ENCODE measurements around the gene FAM187B. TPM values are rescaled to one million over a fixed set of nuclear protein-coding genes. Genes with fewer than 3 reads are reported as not detected.
"Not testable (repeated sequence)": the region's sequence is repeated elsewhere in the genome, so short reads cannot be mapped to it uniquely, and the experiment has no call there.

The FAM187B gene
- polyA plus RNA-seq, 3 donors: 0.07 TPM; not detected in 2

- DNase-seq: peak; percentile 49
These were observed 14.6 kb downstream of the FAM187B start for GRCh38 chr19:35213663-35214632.

DNA sequence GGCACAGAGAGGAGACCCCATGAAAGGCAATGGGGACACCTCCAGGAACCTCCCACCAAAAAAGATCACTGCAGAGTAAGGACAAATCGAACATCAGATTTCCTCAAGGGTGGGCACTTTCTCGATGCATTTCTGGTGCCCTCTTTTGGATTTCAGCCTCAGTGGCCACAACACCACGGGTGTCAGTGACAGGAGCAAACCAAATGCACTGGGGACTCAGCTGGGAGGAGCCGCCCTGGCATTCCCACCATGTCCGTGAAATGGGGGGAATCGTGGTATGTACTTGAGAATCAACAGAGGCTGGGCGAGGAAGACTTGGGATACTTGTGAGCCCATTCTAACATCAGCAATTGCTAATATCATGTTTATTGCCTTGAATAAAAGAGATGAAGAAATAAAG lies 16.3 kb downstream of the FAM187B start:
- DNase-seq: no peak

GRCh38 chr19:35211545-35212230 lies 16.9 kb downstream of the FAM187B start:
- DNase-seq: no peak

- no peak for DNase-seq
These were observed 18.9 kb downstream of the FAM187B start for GRCh38 chr19:35209646-35210045.

- no peak for DNase-seq
These were observed 20.4 kb downstream of the FAM187B start for GRCh38 chr19:35208121-35208520.

- DNase-seq: no peak
These were observed 21.1 kb downstream of the FAM187B start for GRCh38 chr19:35207391-35207871.

DNA sequence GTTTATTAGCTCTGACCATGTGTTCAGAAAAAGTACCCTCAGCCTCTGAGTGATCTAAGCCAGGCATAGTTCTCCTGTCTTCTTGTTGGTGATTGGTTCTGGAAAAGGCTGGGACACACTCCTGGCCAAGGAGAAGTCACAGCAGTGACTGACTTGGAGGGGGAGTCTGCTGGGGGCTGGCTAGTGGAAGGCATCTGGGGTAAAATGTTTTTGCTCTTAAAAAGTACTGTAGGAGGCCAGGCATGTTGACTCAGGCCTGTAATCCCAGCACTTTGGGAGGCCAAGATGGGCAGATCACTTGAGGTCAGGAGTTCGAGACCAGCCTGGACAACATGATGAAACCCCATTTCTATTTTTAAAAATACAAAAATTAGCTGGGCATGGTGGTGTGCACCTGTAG lies 21.7 kb downstream of the FAM187B start:
- DNase-seq: no peak

DNA sequence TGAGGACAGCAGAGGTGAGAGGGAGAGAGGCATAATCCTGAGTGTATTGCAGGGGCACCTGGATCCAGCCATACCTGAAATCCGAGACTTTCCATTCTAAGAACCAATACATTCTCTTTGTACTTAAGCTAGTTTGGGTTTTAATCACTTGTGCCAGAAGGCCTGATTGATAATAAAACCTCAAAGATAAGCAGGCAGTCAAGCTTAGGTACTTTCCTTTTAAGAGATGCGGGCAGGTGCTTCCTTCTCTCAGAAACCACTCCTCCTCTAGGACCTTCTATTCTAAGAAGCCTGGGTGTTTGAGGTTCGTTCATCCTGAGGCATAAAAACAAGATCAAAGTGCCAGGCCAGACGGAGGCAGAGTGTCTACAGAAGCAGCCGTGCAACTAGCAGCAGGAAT lies 22.2 kb downstream of the FAM187B start:
- no peak for DNase-seq

- no peak for DNase-seq
These were observed 22.7 kb downstream of the FAM187B start for GRCh38 chr19:35205733-35206323.

GRCh38 chr19:35204799-35205732 lies 23.5 kb downstream of the FAM187B start:
- DNase-seq: no peak

DNA sequence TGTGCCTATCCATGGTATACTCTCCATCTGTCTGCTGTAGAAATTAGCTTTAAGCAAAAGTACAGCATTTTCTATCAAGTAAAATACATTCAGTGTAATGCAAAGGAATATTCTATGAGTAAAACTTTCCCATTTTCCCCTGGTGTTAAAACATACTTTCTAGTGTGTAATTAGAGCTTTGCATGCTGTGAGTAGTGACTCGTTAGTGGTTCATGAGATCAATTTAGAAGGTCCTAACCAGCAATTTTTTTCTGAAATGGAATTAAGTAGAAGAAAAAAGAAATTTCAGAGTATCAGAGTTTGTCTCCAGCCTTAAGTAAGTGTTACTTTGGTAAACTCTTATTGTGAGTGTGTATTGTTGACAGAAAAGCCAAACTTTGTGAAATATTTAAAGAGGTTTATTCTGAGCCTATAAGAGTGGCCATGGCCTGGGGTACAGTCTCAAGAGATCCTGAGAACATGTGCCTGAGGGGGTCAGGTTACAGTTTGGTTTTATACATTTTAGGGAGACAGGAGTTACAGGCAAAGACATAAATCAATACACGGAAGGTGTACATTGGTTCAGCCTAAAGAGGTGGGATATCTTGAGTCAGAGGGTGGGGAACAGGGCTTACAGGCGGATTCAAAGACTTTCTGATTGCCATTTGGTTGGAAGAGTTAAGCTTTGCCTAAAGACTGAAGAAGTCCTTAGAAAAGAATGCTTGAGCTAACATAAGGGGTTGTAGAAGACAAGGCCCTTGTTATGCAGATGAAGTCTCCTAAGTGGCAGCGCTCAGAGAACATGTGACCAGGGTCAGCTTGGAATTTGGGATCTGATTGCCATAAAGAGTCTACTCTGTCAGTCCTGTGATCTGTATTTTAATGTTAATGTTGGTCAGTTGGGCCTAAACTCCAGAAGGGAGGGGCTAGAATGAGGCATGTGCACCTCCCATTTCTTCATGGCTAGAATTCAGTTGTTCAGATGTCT lies 25.5 kb downstream of the FAM187B start:
- DNase-seq: no peak

- no peak for DNase-seq
These were observed 29.1 kb downstream of the FAM187B start for GRCh38 chr19:35199481-35199880.

DNA sequence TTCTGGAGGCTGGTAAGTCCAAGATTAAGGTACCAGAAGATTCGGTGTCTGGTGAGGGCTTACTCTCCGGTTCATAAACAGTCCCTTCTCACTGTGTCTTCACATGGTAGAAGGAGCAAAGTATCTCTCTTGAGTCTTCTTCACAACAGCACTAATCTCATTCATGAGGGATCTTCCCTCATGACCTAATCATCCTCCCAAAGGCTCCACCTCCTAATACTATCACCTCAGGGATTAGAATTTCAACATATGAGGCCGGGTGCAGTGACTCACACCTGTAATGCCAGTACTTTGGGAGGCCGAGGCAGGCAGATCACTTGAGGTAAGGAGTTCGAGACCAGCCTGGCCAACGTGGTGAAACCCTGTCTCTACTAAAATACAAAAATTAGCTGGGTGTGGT lies 31.7 kb downstream of the FAM187B start:
- not testable (repeated sequence) for DNase-seq

- no peak for DNase-seq
These were observed 32.7 kb downstream of the FAM187B start for GRCh38 chr19:35195830-35196229.

DNA sequence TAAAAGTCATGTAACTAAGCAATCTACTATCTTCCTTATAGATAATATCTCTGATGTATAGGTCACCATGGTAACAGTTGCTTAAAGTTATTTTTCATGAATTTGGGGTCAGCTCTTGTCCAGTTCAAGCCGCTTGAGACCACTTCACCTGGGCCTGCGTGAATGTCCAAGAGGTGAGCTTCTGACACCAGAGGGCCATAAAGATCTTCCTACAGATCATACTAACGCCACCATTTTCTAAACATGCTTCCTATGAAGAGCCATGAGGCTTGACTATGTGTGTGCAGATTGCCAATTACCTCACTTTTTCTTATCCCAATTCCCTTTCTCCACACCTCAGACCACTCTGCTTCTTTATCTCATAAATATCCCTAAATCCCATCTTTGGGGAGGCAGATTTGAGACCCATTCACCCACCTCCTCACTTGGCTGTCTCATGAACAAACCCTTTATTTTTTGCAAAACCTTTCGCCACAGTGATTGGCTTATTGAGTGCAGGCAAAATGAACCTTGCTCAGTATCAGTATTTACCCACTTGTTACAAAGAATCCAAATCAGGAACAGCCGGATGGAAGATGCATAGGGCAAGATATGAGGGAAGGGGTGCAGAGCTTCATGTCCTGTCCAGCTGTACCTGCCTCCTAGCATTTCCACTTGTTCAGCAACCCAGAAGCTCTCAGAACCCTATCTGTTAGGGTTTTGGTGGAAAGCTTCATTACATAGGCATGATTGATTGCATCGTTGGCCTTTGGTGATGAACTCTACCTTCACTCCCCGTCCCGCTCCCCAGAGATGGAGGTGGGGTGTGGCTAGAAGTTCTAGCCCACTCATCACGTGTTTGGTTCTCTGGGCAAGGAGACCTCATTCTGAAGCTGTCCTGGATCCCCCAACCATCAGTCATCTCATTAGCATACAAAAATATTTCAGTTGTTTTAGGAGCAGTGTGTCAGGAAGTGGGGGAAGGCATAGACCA lies 34.2 kb downstream of the FAM187B start:
- DNase-seq: no peak

DNA sequence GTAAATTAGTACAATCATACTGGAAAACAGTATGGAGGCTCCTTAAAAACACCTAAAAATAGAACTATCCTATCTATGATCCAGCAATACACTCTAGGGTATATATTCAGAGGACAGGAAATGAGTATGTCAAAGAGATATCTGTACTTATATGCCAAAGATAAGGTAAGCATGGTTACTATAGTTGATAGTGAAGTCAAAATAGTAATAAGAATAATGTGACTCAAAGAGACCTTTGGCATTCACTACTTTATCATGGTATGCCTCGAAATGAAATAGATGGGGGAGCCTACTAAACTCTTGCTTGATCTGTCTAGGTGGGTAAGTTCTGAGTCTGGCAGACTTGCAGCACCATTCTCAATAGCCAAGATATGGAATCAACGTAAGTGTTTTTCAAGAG lies 43.7 kb downstream of the FAM187B start:
- no peak for DNase-seq

DNA sequence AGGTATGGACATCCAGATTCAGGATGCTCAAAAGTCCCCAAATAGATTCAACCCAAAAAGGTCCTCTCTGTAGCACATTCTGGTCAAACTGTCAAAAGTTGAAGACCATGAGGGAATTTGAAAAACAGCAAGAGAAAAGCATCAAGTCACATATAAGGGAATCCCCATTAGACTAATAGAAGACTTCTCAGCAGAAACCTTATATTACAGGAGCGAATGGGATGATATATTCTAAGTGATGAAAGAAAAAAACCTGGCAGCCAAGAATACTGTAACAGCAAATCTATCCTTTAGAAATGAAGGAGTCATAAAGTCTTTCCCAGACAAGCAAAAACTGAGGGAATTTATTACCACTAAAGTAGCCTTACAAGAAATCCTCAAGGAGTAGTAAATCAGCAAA lies 44.3 kb downstream of the FAM187B start:
- DNase-seq: no peak

- no peak for DNase-seq
These were observed 47.2 kb downstream of the FAM187B start for GRCh38 chr19:35181387-35181786.

DNA sequence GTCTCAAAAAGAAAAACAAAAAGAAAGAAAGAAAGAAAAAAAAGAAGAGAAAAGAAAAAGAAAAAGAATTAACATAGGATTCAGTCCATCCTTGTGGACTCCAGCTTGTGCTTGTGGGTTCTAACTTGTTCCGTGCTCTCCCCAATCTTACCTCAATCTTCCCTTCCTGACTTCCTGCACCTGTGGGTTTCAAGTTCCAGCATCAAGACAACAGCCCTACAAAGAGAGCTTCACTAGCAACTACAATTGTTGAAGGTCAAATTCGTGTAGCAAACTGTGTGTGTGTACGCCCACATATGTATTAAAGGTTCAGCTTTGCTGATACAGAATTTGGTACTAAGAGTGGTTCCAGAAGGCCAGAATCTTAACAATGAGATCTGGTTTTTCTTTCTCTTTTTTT lies 48.7 kb downstream of the FAM187B start:
- DNase-seq: no peak

Measured in renal pelvis (tissue), 4 donors.